Endothelial cell of umbilical vein (primary cell): ENCODE results near the gene GLI2. TPM values are rescaled to one million over a fixed set of nuclear protein-coding genes. Genes with fewer than 3 reads are reported as not detected.

Experiments used
- BruUV-seq: library from RNA; stranded (reverse); fragments of 400-500 nt; replicated peaks from 2 replicates; lab custom pipeline; 2021; lab: Mats Ljungman, UMichigan
- CTCF ChIA-PET: fragments of 300-600, 350-600 bp; sonication (Branson Sonifier 250); formaldehyde crosslinking; loops from one replicate; lab custom pipeline; 2021; ENCODE audit warnings: antibody characterized with exemption, inconsistent platforms; lab: Charles Lee
- POLR2A ChIA-PET: fragments of 300-600, 350-600 bp; sonication (Branson Sonifier 250); formaldehyde crosslinking; loops from one replicate; lab custom pipeline; 2021; ENCODE audit warnings: antibody characterized with exemption, inconsistent platforms; lab: Charles Lee
- DNase-seq: peaks from one replicate; pipeline ENCODE4 v3.0.0-alpha.2; 2011; ENCODE audit warnings: low read depth, low spot score
- FAIRE-seq: peaks from 2 replicates; lab custom pipeline; 2011; peaks lifted over from hg19 to GRCh38; lab: Jason Lieb, UNC
- H2AFZ ChIP-seq: 2 replicates; pipeline ENCODE4 v1.6.0; 2012; ENCODE audit warnings: low read depth, low read length, control low read depth, inconsistent platforms
- H3K27ac ChIP-seq: 2 replicates; pipeline ENCODE4 v1.5.1; 2011; ENCODE audit warnings: low read depth, mild to moderate bottlenecking, control low read depth, low read length, moderate library complexity; ENCODE audit not compliant: insufficient read depth
- H3K27me3 ChIP-seq, 2 experiments: 2 replicates each; pipeline versions ENCODE4 v1.6.0 to v1.6.1; 2011; ENCODE audit warnings: low read length in 2 of 2, mixed read lengths in 1 of 2; ENCODE audit not compliant: control insufficient read depth in 2 of 2, insufficient read depth in 2 of 2
- H3K36me3 ChIP-seq, 2 experiments: 2 replicates in 1 of 2; 3 replicates in 1 of 2; pipeline ENCODE4 v1.5.1; 2011; ENCODE audit warnings: low read length in 2 of 2, mild to moderate bottlenecking in 1 of 2, moderate library complexity in 1 of 2; ENCODE audit not compliant: control insufficient read depth in 2 of 2, insufficient read depth in 2 of 2; ENCODE audit errors: extremely low read depth in 1 of 2
- H3K4me1 ChIP-seq: 3 replicates; pipeline ENCODE4 v1.5.1; 2011; ENCODE audit warnings: mild to moderate bottlenecking, low read length; ENCODE audit not compliant: control insufficient read depth, insufficient read depth; ENCODE audit errors: extremely low read depth
- H3K4me2 ChIP-seq: 2 replicates; pipeline ENCODE4 v1.6.1; 2011; ENCODE audit warnings: low read length, control low read depth, mixed read lengths; ENCODE audit not compliant: insufficient read depth
- H3K4me3 ChIP-seq, 3 experiments: fragments of 200-600 bp in 1 of 3; sonication (generic), shearing (Covaris generic) in 1 of 3; replicated peaks in 1 of 3; 2 replicates each; pipeline ENCODE4 v1.5.1; 2011 to 2016; ENCODE audit warnings: control low read depth in 3 of 3, low read length in 3 of 3, mild to moderate bottlenecking in 2 of 3, inconsistent platforms in 1 of 3, low read depth in 1 of 3, moderate library complexity in 1 of 3; ENCODE audit not compliant: insufficient read depth in 1 of 3
- H3K79me2 ChIP-seq: 2 replicates; pipeline ENCODE4 v1.6.0; 2012; ENCODE audit warnings: low read length, inconsistent platforms; ENCODE audit not compliant: control insufficient read depth, insufficient read depth
- H3K9ac ChIP-seq: replicated peaks from 2 replicates; pipeline ENCODE3; 2011; ENCODE audit warnings: low read length, control low read depth; ENCODE audit not compliant: insufficient read depth; ENCODE audit errors: extremely low read depth
- H3K9me1 ChIP-seq: replicated peaks from 3 replicates; pipeline ENCODE4 v1.6.0; 2011; ENCODE audit warnings: mild to moderate bottlenecking, low read length; ENCODE audit not compliant: control insufficient read depth, insufficient read depth; ENCODE audit errors: extremely low read depth
- H3K9me3 ChIP-seq: replicated peaks from 2 replicates; pipeline ENCODE4 v1.5.1; 2012; ENCODE audit warnings: low read length, inconsistent platforms; ENCODE audit not compliant: control insufficient read depth, insufficient read depth
- H4K20me1 ChIP-seq: replicated peaks from 2 replicates; pipeline ENCODE3; 2011; ENCODE audit warnings: mild to moderate bottlenecking, low read length; ENCODE audit not compliant: control insufficient read depth, insufficient read depth; ENCODE audit errors: extremely low read depth
- CTCF ChIP-seq, 2 donors: IDR thresholded peaks; 1 replicate in 1 of 2; 2 replicates in 1 of 2; pipeline ENCODE4 v1.5.1; 2011; ENCODE audit warnings: low read length in 2 of 2, mild to moderate bottlenecking in 2 of 2, moderate library complexity in 2 of 2, control low read depth in 1 of 2, inconsistent platforms in 1 of 2, low read depth in 1 of 2; ENCODE audit not compliant: insufficient read depth in 1 of 2; ENCODE audit errors: extremely low read depth in 1 of 2
- EZH2 ChIP-seq: IDR thresholded peaks from 2 replicates; pipeline ENCODE4 v1.6.1; 2012; ENCODE audit warnings: borderline replicate concordance, low read depth, mild to moderate bottlenecking, moderate library complexity, low read length, inconsistent platforms; ENCODE audit not compliant: severe bottlenecking
- FOS ChIP-seq: IDR thresholded peaks from 2 replicates; pipeline ENCODE4 v1.6.1; 2011; ENCODE audit warnings: mild to moderate bottlenecking, low read length, moderate library complexity, borderline replicate concordance; ENCODE audit not compliant: insufficient read depth
- GATA2 ChIP-seq: IDR thresholded peaks from 2 replicates; pipeline ENCODE4 v1.7.0; 2011; ENCODE audit warnings: low read depth, mild to moderate bottlenecking, moderate library complexity, mixed read lengths, low read length; ENCODE audit not compliant: insufficient read length, insufficient read depth
- JUN ChIP-seq: IDR thresholded peaks from 2 replicates; pipeline ENCODE4 v1.6.1; 2011; ENCODE audit warnings: borderline replicate concordance, low read depth; ENCODE audit not compliant: insufficient read length, insufficient read depth
- MYC ChIP-seq: IDR thresholded peaks from one replicate; pipeline ENCODE4 v1.6.1; 2011; ENCODE audit warnings: mild to moderate bottlenecking, low read depth, low read length
- POLR2A ChIP-seq: IDR thresholded peaks from 2 replicates; pipeline ENCODE4 v1.6.1; 2012; ENCODE audit warnings: low read depth, mild to moderate bottlenecking, control low read depth, low read length
- POLR2AphosphoS5 ChIP-seq: IDR thresholded peaks from 2 replicates; pipeline ENCODE4 v1.6.1; 2012; ENCODE audit warnings: low read depth, mild to moderate bottlenecking, control low read depth, low read length, moderate library complexity; ENCODE audit not compliant: insufficient read depth
- dilution Hi-C: fragments of 300-500 bp; cut with MboI; formaldehyde crosslinking; loops from one replicate; pipeline ENCODE4 v1.15.0; 2019; ENCODE audit warnings: low sequenced_read_pairs; ENCODE audit not compliant: extremely low pct_ligation_motif_present
- intact Hi-C: fragments of 100-400 bp; cut with micrococcal nuclease; formaldehyde crosslinking; loops from one replicate; pipeline ENCODE4 v1.10.0; 2022
- polyA plus RNA-seq, 4 experiments: library from polyadenylated mRNA; depleted of rRNA in 3 of 4; stranded (reverse) in 3 of 4; unstranded in 1 of 4; fragments of >200 nt; gene quantifications; 2 replicates each; pipeline versions ENCODE4 v1.2.1 to v1.2.3, GENCODE V29; 2011 to 2012; ENCODE audit warnings: missing spikeins in 1 of 4
- total RNA-seq: library from RNA; stranded (reverse); gene quantifications from 2 replicates; pipeline ENCODE4 v1.2.3, GENCODE V29; 2021
- TF ChIP-seq, protein P1 (sequence below): IDR thresholded peaks from 2 replicates; pipeline ENCODE4 v1.6.1; 2011; ENCODE audit not compliant: insufficient read depth, insufficient read length

The GLI2 gene
- total and polyA plus RNA-seq, 2 donors (not counting 3 experiments of a cell fraction or from before 2014, with no cell fraction given), result 0.13 TPM; not detected in 1

DNA sequence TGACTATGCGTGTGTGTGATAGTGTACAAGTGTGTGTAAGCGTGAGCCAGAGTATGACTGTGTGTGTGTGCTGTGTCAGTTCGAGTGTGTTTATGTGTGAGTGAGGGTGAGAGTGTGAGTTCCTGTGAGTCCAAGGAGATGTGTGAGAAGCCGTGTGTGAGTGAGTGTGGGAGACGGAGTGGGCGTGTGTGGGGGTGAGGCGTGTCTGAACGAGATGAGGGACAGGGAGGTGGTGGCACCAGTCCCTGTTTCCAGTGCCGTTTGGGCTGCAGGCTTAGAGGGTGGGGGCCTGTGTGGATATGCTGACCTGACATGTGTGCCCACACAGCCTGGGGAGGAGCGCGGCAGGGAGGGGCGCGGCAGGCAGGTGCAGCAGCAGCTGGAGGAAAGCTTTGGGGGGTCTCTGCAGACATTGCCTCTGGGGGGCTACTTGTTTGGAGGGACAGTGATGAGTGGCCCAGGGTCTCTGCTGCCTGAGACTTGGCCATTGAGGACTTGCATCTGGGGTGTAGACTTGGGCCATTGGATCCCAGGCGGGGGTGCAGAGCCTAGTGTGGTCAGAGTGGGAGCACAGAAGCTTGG is 41.6 kb downstream of the GLI2 start:
- ChIA-PET CTCF (no interaction called here), POLR2A (no interaction called here)
- FAIRE-seq, result no peak
- dilution Hi-C loops (no loop called here), intact Hi-C loops (no loop called here)
- TF ChIP-seq POLR2A, result no peak
- TF ChIP-seq EZH2, result no peak
- no peak for TF ChIP-seq MYC
- TF ChIP-seq POLR2AphosphoS5, result no peak
- no peak for TF ChIP-seq FOS
- TF ChIP-seq CTCF (IDR thresholded peaks at IDR 0.05; ENCODE audit: extremely low read depth in 1 of 2, insufficient read depth in 1 of 2, low read depth in 1 of 2, low read length in 2 of 2), result no peak
- TF ChIP-seq GATA2, result no peak
- TF ChIP-seq JUN, result no peak
- TF ChIP-seq, protein P1, sequence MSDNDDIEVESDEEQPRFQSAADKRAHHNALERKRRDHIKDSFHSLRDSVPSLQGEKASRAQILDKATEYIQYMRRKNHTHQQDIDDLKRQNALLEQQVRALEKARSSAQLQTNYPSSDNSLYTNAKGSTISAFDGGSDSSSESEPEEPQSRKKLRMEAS, result no peak
- no peak overlapping the region for H3K4me2 ChIP-seq
- BruUV-seq, result no TSS peak
- H4K20me1 ChIP-seq, result no peaks in the 10 kb centered on the region
- H3K27me3 ChIP-seq, result peaks cover 0 to under 1% of the 10 kb centered on the region in 2 experiments
- H3K9me1 ChIP-seq, result no peaks in the 10 kb centered on the region
- H2AFZ ChIP-seq, result no peak overlapping the region
- DNase-seq, result no peak
- no peak overlapping the region for H3K9ac ChIP-seq
- no peaks in the 10 kb centered on the region for H3K4me1 ChIP-seq
- no peaks in the 10 kb centered on the region for H3K9me3 ChIP-seq
- H3K36me3 ChIP-seq, result no peaks in the 10 kb centered on the region
- H3K27ac ChIP-seq, result no peak overlapping the region
- no peak overlapping the region for H3K4me3 ChIP-seq
- no peaks in the 10 kb centered on the region for H3K79me2 ChIP-seq
